Natural killer cell (primary cell): ENCODE measurements around the gene ARMC3. TPM values are rescaled to one million over a fixed set of nuclear protein-coding genes. Genes with fewer than 3 reads are reported as not detected.

Experiments used
- ATAC-seq, 3 donors: fragments of 150-1000 bp in 2 of 3; fragments of 200-7000 bp in 1 of 3; cut with Tn5 transposase; 1 replicate in 1 of 3; 2 replicates in 2 of 3; pipeline ENCODE4 v1.10.0; 2021; ENCODE audit warnings: mild to moderate bottlenecking in 2 of 3, moderate library complexity in 2 of 3
- DNase-seq, 2 donors: peaks; one replicate each; pipeline versions ENCODE4 v3.0.0 to v3.0.0-alpha.2; 2013 to 2021; ENCODE audit warnings: mixed read lengths in 1 of 2
- H3K27ac ChIP-seq: one replicate; pipeline ENCODE4 v1.5.1; 2013; ENCODE audit warnings: mild to moderate bottlenecking, low read length
- H3K27me3 ChIP-seq: one replicate; pipeline ENCODE4 v1.6.1; 2013; ENCODE audit warnings: low read length; ENCODE audit not compliant: control insufficient read depth, insufficient read depth
- H3K36me3 ChIP-seq: one replicate; pipeline ENCODE4 v1.6.1; 2013; ENCODE audit warnings: low read length; ENCODE audit not compliant: control insufficient read depth, insufficient read depth
- H3K4me1 ChIP-seq: one replicate; pipeline ENCODE4 v1.6.1; 2013; ENCODE audit warnings: low read length; ENCODE audit not compliant: control insufficient read depth, insufficient read depth
- H3K4me3 ChIP-seq: one replicate; pipeline ENCODE4 v1.5.1; 2013; ENCODE audit warnings: low read length
- H3K9me3 ChIP-seq: one replicate; pipeline ENCODE4 v1.6.1; 2013; ENCODE audit warnings: low read length; ENCODE audit not compliant: control insufficient read depth, insufficient read depth
- H3K27ac Mint-ChIP-seq, 2 donors: one replicate each; pipeline ENCODE4 v1.8.0; 2022; ENCODE audit warnings: mild to moderate bottlenecking in 2 of 2, mixed read lengths in 2 of 2, moderate library complexity in 1 of 2
- H3K27me3 Mint-ChIP-seq, 2 donors: one replicate each; pipeline ENCODE4 v1.8.0; 2022; ENCODE audit warnings: low read depth in 2 of 2, mixed read lengths in 2 of 2
- H3K36me3 Mint-ChIP-seq: one replicate; pipeline ENCODE4 v1.8.0; 2022; ENCODE audit warnings: mixed read lengths
- H3K4me1 Mint-ChIP-seq, 2 donors: one replicate each; pipeline ENCODE4 v1.8.0; 2022; ENCODE audit warnings: mixed read lengths in 2 of 2
- H3K4me3 Mint-ChIP-seq: one replicate; pipeline ENCODE4 v1.8.0; 2022; ENCODE audit warnings: mild to moderate bottlenecking, moderate library complexity, mixed read lengths
- H3K9me3 Mint-ChIP-seq, 2 donors: one replicate each; pipeline ENCODE4 v1.8.0; 2022; ENCODE audit warnings: mixed read lengths in 2 of 2
- CTCF ChIP-seq: fragments of 200-600 bp; IDR thresholded peaks from one replicate; pipeline ENCODE4 v1.8.0; 2022; ENCODE audit warnings: antibody characterized with exemption
- WGBS: methylation state at CpG from one replicate; pipeline ENCODE4 v1.1.7; 2013; ENCODE audit warnings: missing lambda C conversion rate; ENCODE audit not compliant: insufficient coverage; 5-methylcytosine and 5-hydroxymethylcytosine counted together
- intact Hi-C: fragments of 100-400 bp; cut with micrococcal nuclease; formaldehyde crosslinking; loops from one replicate; pipeline ENCODE4 v1.14.2; 2022
- total RNA-seq, 4 donors: library from RNA; stranded (reverse); fragments of 120-200 nt in 1 of 4; gene quantifications; one replicate each; pipeline versions ENCODE4 v1.2.3 to v1.2.4, GENCODE V29; 2013 to 2022

The ARMC3 gene
- total RNA-seq, 3 donors from 2014 or later (not counting 1 experiment from before 2014, with no cell fraction given), result 0.65 to 0.68 TPM; not detected in 1

DNA sequence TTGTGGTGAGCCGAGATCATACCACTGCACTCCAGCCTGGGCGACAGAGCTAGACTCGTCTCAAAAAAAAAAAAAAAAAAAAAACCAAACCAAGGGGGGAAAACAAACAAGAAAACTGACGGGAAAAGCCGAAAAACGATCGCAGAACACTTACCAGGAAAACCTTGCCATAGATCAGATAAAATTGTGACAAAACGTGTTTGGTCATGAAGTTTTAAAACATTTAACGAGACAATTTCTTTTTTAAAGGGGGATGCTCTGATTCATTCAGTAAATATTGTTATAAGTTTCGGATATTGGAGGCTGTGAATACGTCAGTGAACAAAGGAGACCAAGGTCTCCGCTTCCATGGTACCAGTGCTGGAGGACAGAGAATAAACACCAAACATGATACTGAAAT lies 77.3 kb downstream of the ARMC3 start:
- no peak for ATAC-seq
- no peak for TF ChIP-seq CTCF

GRCh38 chr10:23013581-23014335 lies 85.9 kb downstream of the ARMC3 start:
- intact Hi-C loops, result no loop called here
- TF ChIP-seq CTCF, result no peak

More for the DNA sequence above, 77.3 kb downstream of the ARMC3 start:
- Histone ChIP-seq H3K27me3 (peaks cover 5% of the 10 kb centered on the region), H3K4me3 (no peak overlapping the region), H3K27ac (no peak overlapping the region), H3K36me3 (no peaks in the 10 kb centered on the region), H3K4me1 (no peaks in the 10 kb centered on the region), H3K9me3 (no peaks in the 10 kb centered on the region)
- no peak overlapping the region for H3K27ac Mint-ChIP-seq
- H3K4me3 Mint-ChIP-seq, result no peak overlapping the region
- H3K9me3 Mint-ChIP-seq, result no peaks in the 10 kb centered on the region
- 91% methylated on average over 12 of the region's 12 CpGs for WGBS
- no peak for DNase-seq
- H3K27me3 Mint-ChIP-seq, result peaks cover 33 to 45% of the 10 kb centered on the region in 2 donors
- H3K4me1 Mint-ChIP-seq, result no peaks in the 10 kb centered on the region
- intact Hi-C loops, result no loop called here
- no peaks in the 10 kb centered on the region for H3K36me3 Mint-ChIP-seq

GRCh38 chr10:23015021-23015707 lies 87.3 kb downstream of the ARMC3 start:
- Histone ChIP-seq H3K27ac (no peak overlapping the region), H3K36me3 (no peaks in the 10 kb centered on the region), H3K9me3 (no peaks in the 10 kb centered on the region), H3K4me1 (no peaks in the 10 kb centered on the region), H3K27me3 (no peaks in the 10 kb centered on the region), H3K4me3 (no peak overlapping the region)
- no peaks in the 10 kb centered on the region for H3K9me3 Mint-ChIP-seq
- ATAC-seq (no peak), DNase-seq (no peak)
- H3K4me1 Mint-ChIP-seq, result no peaks in the 10 kb centered on the region
- no peak for TF ChIP-seq CTCF
- WGBS, result 78% methylated on average over 6 of the region's 7 CpGs
- H3K27me3 Mint-ChIP-seq, result peaks cover 36 to 43% of the 10 kb centered on the region in 2 donors
- intact Hi-C loops, result no loop called here
- no peaks in the 10 kb centered on the region for H3K36me3 Mint-ChIP-seq
- no peak overlapping the region for H3K27ac Mint-ChIP-seq
- H3K4me3 Mint-ChIP-seq, result no peak overlapping the region

More at GRCh38 chr10:23013581-23014335, 85.9 kb downstream of the ARMC3 start:
- Histone ChIP-seq H3K4me3 (no peak overlapping the region), H3K27ac (no peak overlapping the region), H3K27me3 (no peaks in the 10 kb centered on the region), H3K36me3 (no peaks in the 10 kb centered on the region), H3K9me3 (no peaks in the 10 kb centered on the region), H3K4me1 (no peaks in the 10 kb centered on the region)
- Mint-ChIP-seq H3K27me3 (peaks cover 32 to 34% of the 10 kb centered on the region in 2 donors), H3K4me3 (no peak overlapping the region), H3K4me1 (no peaks in the 10 kb centered on the region), H3K9me3 (no peaks in the 10 kb centered on the region), H3K27ac (no peak overlapping the region), H3K36me3 (no peaks in the 10 kb centered on the region)
- ATAC-seq (no peak), DNase-seq (no peak)
- WGBS, result 90% methylated on average over 1 of the region's 3 CpGs
